ENCODE data around the gene PPP1R3G.

Gene PPP1R3G

GRCh38 chr6:5071216-5071615, 13.9 kb upstream of the PPP1R3G start:
- DNase-seq (ENCODE audit: low spot score) = no peak

- no peak for DNase-seq (ENCODE audit: low spot score)
Observed at GRCh38 chr6:5072440-5072839, 12.7 kb upstream of the PPP1R3G start.

- DNase-seq (ENCODE audit: low spot score) = no peak
Observed at GRCh38 chr6:5073992-5074391, 11.1 kb upstream of the PPP1R3G start.

- DNase-seq (ENCODE audit: low spot score) = no peak
Observed at GRCh38 chr6:5076931-5077330, 8.2 kb upstream of the PPP1R3G start.

- no peak for DNase-seq (ENCODE audit: low spot score)
Observed at GRCh38 chr6:5078121-5078669, 6.9 kb upstream of the PPP1R3G start.

GRCh38 chr6:5079692-5080091, 5.4 kb upstream of the PPP1R3G start:
- DNase-seq (ENCODE audit: low spot score) = no peak

- no peak for DNase-seq (ENCODE audit: low spot score)
Observed at GRCh38 chr6:5080574-5080973, 4.6 kb upstream of the PPP1R3G start.

- DNase-seq (ENCODE audit: low spot score) = no peak
Observed at GRCh38 chr6:5081182-5081581, 4.0 kb upstream of the PPP1R3G start.

GRCh38 chr6:5081955-5082354, 3.2 kb upstream of the PPP1R3G start:
- no peak for DNase-seq (ENCODE audit: low spot score)

- no peak for DNase-seq (ENCODE audit: low spot score)
Observed at GRCh38 chr6:5082487-5083306, 2.4 kb upstream of the PPP1R3G start.

GRCh38 chr6:5083307-5083583, 1.9 kb upstream of the PPP1R3G start:
- no peak for DNase-seq (ENCODE audit: low spot score)

GRCh38 chr6:5083813-5084359, 1.3 kb upstream of the PPP1R3G start:
- no peak for DNase-seq (ENCODE audit: low spot score)

GRCh38 chr6:5084360-5084780, 771 bp upstream of the PPP1R3G start:
- no peak for DNase-seq (ENCODE audit: low spot score)

- peak; percentile 51 for DNase-seq (ENCODE audit: low spot score)
Observed at GRCh38 chr6:5085648-5086293, 630 bp downstream of the PPP1R3G start.

- no peak for DNase-seq (ENCODE audit: low spot score)
Observed at GRCh38 chr6:5086294-5086890, 1.3 kb downstream of the PPP1R3G start.

- DNase-seq (ENCODE audit: low spot score) = no peak
Observed at GRCh38 chr6:5087389-5087788, 2.2 kb downstream of the PPP1R3G start.

GRCh38 chr6:5088780-5089179, 3.6 kb downstream of the PPP1R3G start:
- DNase-seq (ENCODE audit: low spot score) = no peak

GRCh38 chr6:5089481-5090438, 4.6 kb downstream of the PPP1R3G start:
- no peak for DNase-seq (ENCODE audit: low spot score)

- DNase-seq (ENCODE audit: low spot score) = no peak
Observed at GRCh38 chr6:5090603-5091002, 5.5 kb downstream of the PPP1R3G start.

- DNase-seq (ENCODE audit: low spot score) = no peak
Observed at GRCh38 chr6:5091210-5092069, 6.3 kb downstream of the PPP1R3G start.
